ENCODE measurements around the gene STX4. TPM values are rescaled to one million over a fixed set of nuclear protein-coding genes. Genes with fewer than 3 reads are reported as not detected.

The STX4 gene
- polyA plus RNA-seq, 2 of the 4 experiments (the other 2 are of a cell fraction), result 39.7 to 73.9 TPM

- TF ChIP-seq BHLHE40 (IDR thresholded peaks at IDR 0.05; ENCODE audit: low read depth, low read length) (peak; percentile 64; the same call in 1 of the 2 replicates), MAZ (IDR thresholded peaks at IDR 0.05; ENCODE audit: borderline replicate concordance, low read depth, low read length) (0 out of 2 replicates have a peak, but pooled peaks have one; percentile 71), FOSB (CRISPR knock-in tag; IDR thresholded peaks at IDR 0.05) (no peak), RNF2 (IDR thresholded peaks at IDR 0.05; ENCODE audit: borderline replicate concordance, low read depth) (no peak), POLR2A (IDR thresholded peaks at IDR 0.05; ENCODE audit: low read length) (no peak; the same call in 1 of the 2 replicates), POLR2AphosphoS2 (conservative IDR thresholded peaks at IDR 0.05; ENCODE audit: low read length) (no peak), REST (IDR thresholded peaks at IDR 0.05) (no peak), EHF (CRISPR knock-in tag; IDR thresholded peaks at IDR 0.05) (peak; percentile 78; the same call in 1 of the 2 replicates), NR3C1 (IDR thresholded peaks at IDR 0.05) (no peak), HOXB5 (CRISPR knock-in tag; IDR thresholded peaks at IDR 0.05) (peak; percentile 83), NFE2L2 (conservative IDR thresholded peaks at IDR 0.05; ENCODE audit: low read length) (no peak), KDM1A (IDR thresholded peaks at IDR 0.05; ENCODE audit: low read depth) (no peak), CEBPB (IDR thresholded peaks at IDR 0.05) (0 out of 4 replicates have a peak, but pooled peaks of 1 of the 2 experiments have one; percentile 6), PBX3 (IDR thresholded peaks at IDR 0.05) (0 out of 2 replicates have a peak, but pooled peaks have one; percentile 27), KDM5A (IDR thresholded peaks at IDR 0.05) (no peak), JUNB (IDR thresholded peaks at IDR 0.05) (no peak), CBX8 (IDR thresholded peaks at IDR 0.05) (no peak), EP300 (IDR thresholded peaks at IDR 0.05) (no peak), ZNF302 (CRISPR knock-in tag; IDR thresholded peaks at IDR 0.05) (no peak), HOXB13 (CRISPR knock-in tag; IDR thresholded peaks at IDR 0.05; ENCODE audit: low read depth) (peak; percentile 52; the same call in 1 of the 2 replicates), CTCF (IDR thresholded peaks at IDR 0.05) (no peak), TFCP2L1 (CRISPR knock-in tag; IDR thresholded peaks at IDR 0.05) (no peak), RARB (CRISPR knock-in tag; IDR thresholded peaks at IDR 0.05) (no peak), HES2 (IDR thresholded peaks at IDR 0.05) (no peak), SMC3 (IDR thresholded peaks at IDR 0.05) (no peak), FOSL2 (IDR thresholded peaks at IDR 0.05) (no peak), FOSL2 (CRISPR knock-in tag; IDR thresholded peaks at IDR 0.05) (peak; percentile 36; the same call in 1 of the 2 replicates), RFX5 (IDR thresholded peaks at IDR 0.05) (peak; percentile 24; the same call in 1 of the 2 replicates)
These were observed at the start of gene STX4 (continued) for GRCh38 chr16:31032736-31033708.

Measured in A549 (cell line).